Measurements from ENCODE around the gene CFAP46. TPM values are rescaled to one million over a fixed set of nuclear protein-coding genes. Genes with fewer than 3 reads are reported as not detected.

The CFAP46 gene
- total and polyA plus RNA-seq, 2 of the 4 experiments (the other 2 are of a cell fraction): 1.3 to 1.8 TPM

GRCh38 chr10:132847416-132847777 is 95.0 kb downstream of the CFAP46 start:
- Histone ChIP-seq H3K27me3 (ENCODE audit: control insufficient read depth, insufficient read depth, low read length) (peaks cover 33% of the 10 kb centered on the region), H4K5ac (ENCODE audit: low read depth, low read length) (no peak overlapping the region), H2AK9ac (replicated peaks; ENCODE audit: low read depth, low read length, poor library complexity) (no peak overlapping the region), H3K4me1 (ENCODE audit: control insufficient read depth, insufficient read depth, low read length) (no peaks in the 10 kb centered on the region), H3K23ac (ENCODE audit: low read depth, low read length) (no peak overlapping the region), H2BK20ac (ENCODE audit: low read depth, low read length) (no peak overlapping the region), H3K18ac (ENCODE audit: low read depth, low read length) (no peak overlapping the region), H3K4ac (ENCODE audit: low read depth, low read length) (no peak overlapping the region), H3K79me1 (ENCODE audit: low read depth in 1 of 2, low read length in 2 of 2) (no peaks in the 10 kb centered on the region), H2AK5ac (ENCODE audit: low read depth, low read length) (no peak overlapping the region), H4K91ac (ENCODE audit: insufficient read depth, low read depth, low read length) (no peak overlapping the region), H3K9ac (ENCODE audit: low read depth, low read length) (no peak overlapping the region), H2BK5ac (ENCODE audit: low read depth, low read length, poor library complexity, severe bottlenecking) (no peak overlapping the region), H3K27ac (ENCODE audit: insufficient read depth, low read length) (no peak overlapping the region), H3K36me3 (ENCODE audit: control insufficient read depth, insufficient read depth, low read length) (no peaks in the 10 kb centered on the region), H4K8ac (ENCODE audit: low read depth in 2 of 2, low read length in 2 of 2) (no peak overlapping the region), H3K14ac (replicated peaks; ENCODE audit: low read depth, low read length) (no peak overlapping the region), H3K56ac (ENCODE audit: extremely low read depth, insufficient read depth, low read length) (no peak overlapping the region), H2BK15ac (ENCODE audit: low read depth, low read length) (no peak overlapping the region), H4K20me1 (ENCODE audit: insufficient read depth, low read length) (no peaks in the 10 kb centered on the region), H2BK120ac (ENCODE audit: low read depth, low read length) (no peak overlapping the region), H3K4me2 (ENCODE audit: low read depth, low read length) (no peak overlapping the region), H3K9me1 (ENCODE audit: insufficient read depth, low read length) (no peaks in the 10 kb centered on the region), H2AFZ (replicated peaks; ENCODE audit: low read length, poor library complexity) (no peak overlapping the region), H3K9me3 (ENCODE audit: control insufficient read depth, insufficient read depth, low read length) (peaks cover 6% of the 10 kb centered on the region), H3K4me3 (ENCODE audit: insufficient read depth, low read depth, low read length) (no peak overlapping the region)
- intact Hi-C loops (cut with micrococcal nuclease): no loop called here
- dilution Hi-C loops (cut with HindIII; ENCODE audit: low sequenced_read_pairs, unreplicated experiment): no loop called here
- no peak for ATAC-seq (ENCODE audit: low read depth)
- ChIA-PET POLR2A (ENCODE audit: unreplicated experiment) (no interaction called here), CTCF (no interaction called here)
- DNase-seq: no peak
- WGBS, 2 experiments (ENCODE audit: extremely low coverage in 2 of 2, insufficient read length in 1 of 2): no CpG with 5 or more reads among the region's 10 CpGs
- TF ChIP-seq RAD21 (IDR thresholded peaks at IDR 0.05; ENCODE audit: low read length) (no peak), RCOR1 (IDR thresholded peaks at IDR 0.05; ENCODE audit: insufficient replicate concordance, low read length) (no peak), RFX5 (IDR thresholded peaks at IDR 0.05; ENCODE audit: low read depth, low read length) (no peak), ELK1 (IDR thresholded peaks at IDR 0.05; ENCODE audit: borderline replicate concordance, low read depth, low read length) (no peak), FOS (IDR thresholded peaks at IDR 0.05; ENCODE audit: low read depth, low read length) (no peak), MXI1 (IDR thresholded peaks at IDR 0.05; ENCODE audit: borderline replicate concordance, low read depth, low read length) (no peak), USF2 (IDR thresholded peaks at IDR 0.05; ENCODE audit: low read depth, low read length) (no peak), CEBPB (IDR thresholded peaks at IDR 0.05; ENCODE audit: low read depth, low read length) (no peak), NFE2L2 (IDR thresholded peaks at IDR 0.05; ENCODE audit: low read depth, low read length) (no peak)
- BruUV-seq (replicated peaks): no TSS peak
- in situ Hi-C loops (cut with MboI; ENCODE audit: low sequenced_read_pairs): no loop called here
